Neutrophil (primary cell): ENCODE measurements around the gene SPESP1.

Experiments
- H3K27ac ChIP-seq: fragments of 200-600 bp; sonication (generic); 2 replicates; pipeline ENCODE4 v1.5.1; 2016; ENCODE audit warnings: mild to moderate bottlenecking, moderate library complexity
- H3K27me3 ChIP-seq: fragments of 200-600 bp; sonication (generic); 2 replicates; pipeline ENCODE4 v1.6.0; 2016; ENCODE audit warnings: mild to moderate bottlenecking
- H3K36me3 ChIP-seq: fragments of 200-600 bp; sonication (generic); 2 replicates; pipeline ENCODE4 v1.5.1; 2017
- H3K4me1 ChIP-seq, 2 experiments: fragments of 200-600 bp in 1 of 2; sonication (generic) in 1 of 2; 1 replicate in 1 of 2; 2 replicates in 1 of 2; pipeline versions ENCODE4 v1.5.1 to v1.6.1; 2013 to 2016; ENCODE audit warnings: low read depth in 1 of 2, low read length in 1 of 2, mild to moderate bottlenecking in 1 of 2, moderate library complexity in 1 of 2; ENCODE audit not compliant: control insufficient read depth in 1 of 2, insufficient read depth in 1 of 2
- H3K4me3 ChIP-seq, 2 experiments: fragments of 200-600 bp in 1 of 2; sonication (generic) in 1 of 2; 1 replicate in 1 of 2; 2 replicates in 1 of 2; pipeline ENCODE4 v1.5.1; 2013 to 2016; ENCODE audit warnings: low read depth in 1 of 2, low read length in 1 of 2, mild to moderate bottlenecking in 1 of 2, moderate library complexity in 1 of 2
- H3K9me3 ChIP-seq: fragments of 200-600 bp; sonication (generic); 2 replicates; pipeline ENCODE4 v1.5.1; 2016
- TF ChIP-seq, protein P1 (sequence below): fragments of 200-600 bp; sonication (generic); IDR thresholded peaks from 2 replicates; pipeline ENCODE4 v1.5.1; 2016; ENCODE audit warnings: antibody characterized with exemption

The SPESP1 gene

DNA sequence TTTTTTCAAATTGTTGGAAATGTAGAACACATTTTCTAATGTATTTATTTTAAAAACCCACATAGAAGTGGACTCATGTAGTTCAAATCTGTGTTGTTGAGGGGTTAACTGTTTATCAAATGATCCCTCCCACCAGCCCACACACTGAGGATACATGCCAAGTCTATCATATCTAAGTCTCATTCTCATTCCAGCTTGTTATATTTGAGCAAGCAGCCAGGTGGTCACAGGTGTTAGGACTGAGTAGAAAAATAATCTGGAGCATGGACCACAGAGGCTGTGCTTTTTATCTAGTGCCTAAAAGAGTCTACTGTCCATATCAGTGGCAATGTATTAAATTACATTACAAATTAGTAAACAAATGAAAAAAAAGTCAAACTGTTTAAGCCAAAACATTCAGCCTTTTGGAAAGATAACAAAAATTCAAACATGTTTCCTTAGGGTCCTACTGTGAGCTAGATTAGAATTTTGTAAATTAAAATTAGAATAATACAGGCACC is 20.7 kb upstream of the SPESP1 start:
- TF ChIP-seq, protein P1, sequence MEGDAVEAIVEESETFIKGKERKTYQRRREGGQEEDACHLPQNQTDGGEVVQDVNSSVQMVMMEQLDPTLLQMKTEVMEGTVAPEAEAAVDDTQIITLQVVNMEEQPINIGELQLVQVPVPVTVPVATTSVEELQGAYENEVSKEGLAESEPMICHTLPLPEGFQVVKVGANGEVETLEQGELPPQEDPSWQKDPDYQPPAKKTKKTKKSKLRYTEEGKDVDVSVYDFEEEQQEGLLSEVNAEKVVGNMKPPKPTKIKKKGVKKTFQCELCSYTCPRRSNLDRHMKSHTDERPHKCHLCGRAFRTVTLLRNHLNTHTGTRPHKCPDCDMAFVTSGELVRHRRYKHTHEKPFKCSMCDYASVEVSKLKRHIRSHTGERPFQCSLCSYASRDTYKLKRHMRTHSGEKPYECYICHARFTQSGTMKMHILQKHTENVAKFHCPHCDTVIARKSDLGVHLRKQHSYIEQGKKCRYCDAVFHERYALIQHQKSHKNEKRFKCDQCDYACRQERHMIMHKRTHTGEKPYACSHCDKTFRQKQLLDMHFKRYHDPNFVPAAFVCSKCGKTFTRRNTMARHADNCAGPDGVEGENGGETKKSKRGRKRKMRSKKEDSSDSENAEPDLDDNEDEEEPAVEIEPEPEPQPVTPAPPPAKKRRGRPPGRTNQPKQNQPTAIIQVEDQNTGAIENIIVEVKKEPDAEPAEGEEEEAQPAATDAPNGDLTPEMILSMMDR = no peak
- Histone ChIP-seq H3K27me3 (peaks cover 11% of the 10 kb centered on the region), H3K4me3 (no peak overlapping the region)

DNA sequence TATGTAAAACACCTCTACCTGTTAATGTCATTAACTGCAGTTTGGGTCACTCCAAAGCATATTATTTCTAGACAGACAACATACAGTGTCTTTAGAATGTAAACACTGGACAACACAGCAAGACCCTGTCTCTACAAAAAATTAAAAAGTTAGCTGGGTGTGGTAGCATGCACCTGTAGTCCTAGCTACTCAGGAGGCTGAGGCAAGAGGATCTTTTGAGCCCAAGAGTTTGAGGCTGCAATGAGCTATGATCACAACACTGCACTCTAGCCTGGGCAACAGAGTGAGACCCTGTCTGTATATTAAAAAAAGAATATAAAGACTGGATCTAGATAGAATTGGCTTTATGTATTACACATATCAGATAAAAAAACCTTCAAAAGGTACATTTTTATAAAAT is 20.0 kb upstream of the SPESP1 start:
- TF ChIP-seq, protein P1 = no peak

More for the DNA sequence above, 20.7 kb upstream of the SPESP1 start:
- Histone ChIP-seq H3K36me3 (no peaks in the 10 kb centered on the region), H3K4me1 (no peaks in the 10 kb centered on the region), H3K9me3 (no peaks in the 10 kb centered on the region), H3K27ac (no peak overlapping the region)

DNA sequence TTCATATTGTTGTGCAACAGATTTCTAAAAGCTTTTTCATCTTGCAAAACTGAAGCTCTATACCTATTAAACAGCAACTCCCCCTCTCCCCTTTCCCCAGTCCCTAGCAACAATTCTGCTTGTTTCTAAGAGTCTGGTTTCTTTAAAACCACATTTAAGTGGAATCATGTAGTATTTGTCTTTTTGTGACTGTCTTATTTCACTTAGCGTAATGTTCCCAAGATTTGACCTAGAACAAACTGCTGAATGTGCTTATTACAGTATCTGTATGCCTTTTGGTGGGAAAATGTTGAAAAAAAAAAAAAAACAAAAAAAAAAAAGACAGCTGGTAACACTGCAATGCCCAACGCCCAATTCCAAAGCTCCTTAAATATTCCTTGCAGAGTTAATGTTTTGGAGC is 19.5 kb upstream of the SPESP1 start:
- no peak overlapping the region for H3K27ac ChIP-seq
- peaks cover 11% of the 10 kb centered on the region for H3K27me3 ChIP-seq
- TF ChIP-seq, protein P1 = no peak
- H3K9me3 ChIP-seq = no peaks in the 10 kb centered on the region
- no peaks in the 10 kb centered on the region for H3K36me3 ChIP-seq
- H3K4me3 ChIP-seq = no peak overlapping the region
- no peaks in the 10 kb centered on the region for H3K4me1 ChIP-seq

More for the DNA sequence above, 20.0 kb upstream of the SPESP1 start:
- no peak overlapping the region for H3K4me3 ChIP-seq
- peaks cover 11% of the 10 kb centered on the region for H3K27me3 ChIP-seq
- H3K36me3 ChIP-seq = no peaks in the 10 kb centered on the region
- no peaks in the 10 kb centered on the region for H3K9me3 ChIP-seq
- H3K27ac ChIP-seq = no peak overlapping the region
- no peaks in the 10 kb centered on the region for H3K4me1 ChIP-seq

DNA sequence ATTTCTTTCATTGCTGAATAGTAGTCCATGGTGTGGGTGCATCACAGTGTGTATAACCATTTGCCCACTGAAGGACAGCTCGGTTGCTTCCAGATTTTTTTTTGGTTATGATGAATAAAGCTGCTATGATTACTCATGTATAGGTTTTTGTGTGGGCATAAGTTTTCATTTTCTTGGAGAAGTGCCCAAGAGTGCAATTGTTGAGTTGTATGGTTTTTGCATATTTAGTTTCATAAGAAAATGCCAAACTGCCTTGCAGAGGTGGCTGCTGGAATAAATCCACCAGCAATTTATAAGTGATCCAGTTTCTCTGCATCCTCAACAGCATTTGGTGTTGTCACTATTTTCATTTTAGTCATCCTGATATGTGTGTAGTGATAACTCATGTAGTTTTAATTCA is 8.4 kb upstream of the SPESP1 start:
- TF ChIP-seq, protein P1 = no peak
- Histone ChIP-seq H3K4me1 (no peaks in the 10 kb centered on the region), H3K36me3 (no peaks in the 10 kb centered on the region), H3K27me3 (peaks cover 17% of the 10 kb centered on the region), H3K27ac (no peak overlapping the region), H3K9me3 (no peaks in the 10 kb centered on the region), H3K4me3 (no peak overlapping the region)

DNA sequence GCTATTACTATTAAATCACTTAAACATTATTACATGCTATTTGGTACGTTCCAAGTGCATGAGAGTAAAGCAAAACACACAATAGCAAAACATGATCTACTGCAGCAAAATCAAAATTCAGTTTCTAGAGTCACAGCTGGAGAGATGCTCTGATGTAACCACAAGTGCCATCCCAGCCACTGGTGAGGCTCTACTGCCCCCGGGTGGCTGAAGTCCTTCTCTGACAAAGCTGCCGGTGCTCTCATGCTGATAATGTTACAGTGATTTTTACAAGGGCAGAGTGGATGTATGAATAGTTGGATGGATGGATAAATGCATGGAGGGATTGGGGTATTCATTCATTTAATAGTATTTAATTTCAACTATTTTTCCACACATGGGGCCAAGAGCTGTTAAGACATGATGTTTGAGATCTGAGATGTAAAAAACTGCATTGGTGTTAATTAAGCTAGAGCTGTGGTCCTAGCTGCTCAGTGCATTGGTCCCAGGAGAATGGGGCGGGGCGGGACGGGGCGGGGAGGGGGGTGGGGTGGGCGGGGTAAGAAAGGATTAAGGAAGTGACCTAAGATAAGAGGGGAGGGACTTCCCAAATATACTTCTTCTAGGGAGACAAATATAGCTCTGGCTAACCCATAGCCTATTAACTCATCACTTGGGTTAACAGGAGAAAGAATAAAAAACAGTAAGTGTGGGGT is 5.3 kb upstream of the SPESP1 start:
- peaks cover 18% of the 10 kb centered on the region for H3K27me3 ChIP-seq
- no peak overlapping the region for H3K27ac ChIP-seq
- TF ChIP-seq, protein P1 = no peak
- no peaks in the 10 kb centered on the region for H3K4me1 ChIP-seq
- no peaks in the 10 kb centered on the region for H3K9me3 ChIP-seq
- H3K4me3 ChIP-seq = no peak overlapping the region
- no peaks in the 10 kb centered on the region for H3K36me3 ChIP-seq
